ENCODE data around the gene TNIP2. TPM values are rescaled to one million over a fixed set of nuclear protein-coding genes. Genes with fewer than 3 reads are reported as not detected.
"Not testable (repeated sequence)": the region's sequence is repeated elsewhere in the genome, so short reads cannot be mapped to it uniquely, and the experiment has no call there.

The TNIP2 gene
- total and polyA plus RNA-seq, 2 of the 13 experiments (the other 11 are each of a cell fraction or from before 2014, with no cell fraction given) = 25.6 to 38.0 TPM

- TF ChIP-seq, protein P1, sequence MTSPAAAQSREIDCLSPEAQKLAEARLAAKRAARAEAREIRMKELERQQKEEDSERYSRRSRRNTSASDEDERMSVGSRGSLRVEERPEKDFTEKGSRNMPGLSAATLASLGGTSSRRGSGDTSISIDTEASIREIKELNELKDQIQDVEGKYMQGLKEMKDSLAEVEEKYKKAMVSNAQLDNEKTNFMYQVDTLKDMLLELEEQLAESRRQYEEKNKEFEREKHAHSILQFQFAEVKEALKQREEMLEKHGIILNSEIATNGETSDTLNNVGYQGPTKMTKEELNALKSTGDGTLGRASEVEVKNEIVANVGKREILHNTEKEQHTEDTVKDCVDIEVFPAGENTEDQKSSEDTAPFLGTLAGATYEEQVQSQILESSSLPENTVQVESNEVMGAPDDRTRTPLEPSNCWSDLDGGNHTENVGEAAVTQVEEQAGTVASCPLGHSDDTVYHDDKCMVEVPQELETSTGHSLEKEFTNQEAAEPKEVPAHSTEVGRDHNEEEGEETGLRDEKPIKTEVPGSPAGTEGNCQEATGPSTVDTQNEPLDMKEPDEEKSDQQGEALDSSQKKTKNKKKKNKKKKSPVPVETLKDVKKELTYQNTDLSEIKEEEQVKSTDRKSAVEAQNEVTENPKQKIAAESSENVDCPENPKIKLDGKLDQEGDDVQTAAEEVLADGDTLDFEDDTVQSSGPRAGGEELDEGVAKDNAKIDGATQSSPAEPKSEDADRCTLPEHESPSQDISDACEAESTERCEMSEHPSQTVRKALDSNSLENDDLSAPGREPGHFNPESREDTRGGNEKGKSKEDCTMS (CRISPR knock-in tag; conservative IDR thresholded peaks at IDR 0.05) = no peak
- TF ChIP-seq ZNF598 (CRISPR knock-in tag; IDR thresholded peaks at IDR 0.05; ENCODE audit: borderline replicate concordance) (no peak), POLR2AphosphoS5 (IDR thresholded peaks at IDR 0.05; ENCODE audit: low read depth, low read length) (no peak)
These were observed 27.9 kb downstream of the TNIP2 start (continued) for GRCh38 chr4:2728221-2728620.

DNA sequence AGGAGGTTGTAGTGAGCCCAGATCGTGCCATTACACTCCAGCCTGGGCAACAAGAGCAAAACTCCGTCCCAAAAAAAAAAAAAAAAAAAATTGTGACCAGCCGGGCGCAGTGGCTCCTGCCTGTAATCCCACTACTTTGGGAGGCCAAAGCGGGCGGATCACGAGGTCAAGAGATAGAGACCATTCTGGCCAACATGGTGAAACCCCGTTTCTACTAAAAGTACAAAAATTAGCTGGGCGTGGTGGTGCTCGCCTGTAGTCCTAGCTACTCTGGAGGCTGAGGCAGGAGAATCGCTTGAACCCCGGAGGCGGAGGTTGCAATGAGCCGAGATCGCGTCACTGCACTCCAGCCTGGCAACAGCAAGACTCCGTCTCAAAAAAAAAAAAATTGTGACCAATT is 29.3 kb downstream of the TNIP2 start:
- H3K9me3 ChIP-seq (ENCODE audit: low read length); BruUV-seq (replicated peaks); H3K27me3 ChIP-seq (ENCODE audit: control insufficient read depth in 1 of 2, insufficient read depth in 2 of 2, low read length in 2 of 2); H3K27ac ChIP-seq (ENCODE audit: extremely low read length, insufficient read depth, low read length); intact Hi-C loops (cut with micrococcal nuclease; ENCODE audit: unreplicated experiment); H2AFZ ChIP-seq (ENCODE audit: low read length); CTCF ChIA-PET (ENCODE audit: low intra/inter-chr PET ratio, low total read pairs); FAIRE-seq; H3K4me2 ChIP-seq (ENCODE audit: low read depth, low read length); H4K20me1 ChIP-seq (ENCODE audit: insufficient read depth, low read length); ATAC-seq; H3K4me3 ChIP-seq (replicated peaks in 1 of 3; ENCODE audit: insufficient read depth in 1 of 3, low read depth in 2 of 3, low read length in 3 of 3); POLR2A ChIA-PET; H3K79me2 ChIP-seq (ENCODE audit: insufficient read depth, low read length); DNase-seq (ENCODE audit: low spot score); in situ Hi-C loops (cut with HindIII; ENCODE audit: extremely low pct_ligation_motif_present, low pct_unique_long_range_greater_than_20kb); H3K9ac ChIP-seq (ENCODE audit: insufficient read depth, low read depth, low read length); H3K4me1 ChIP-seq (ENCODE audit: insufficient read depth, low read length): not testable (repeated sequence)
- 97% methylated on average over 17 of the region's 17 CpGs for WGBS (ENCODE audit: low lambda C conversion rate)
- H3K36me3 ChIP-seq (replicated peaks in 1 of 2; ENCODE audit: control insufficient read depth in 1 of 2, insufficient read depth in 2 of 2, low read length in 2 of 2) = peaks cover 8 to 21% of the 10 kb centered on the region in 2 experiments; a peak in 4 of 5 replicates

DNA sequence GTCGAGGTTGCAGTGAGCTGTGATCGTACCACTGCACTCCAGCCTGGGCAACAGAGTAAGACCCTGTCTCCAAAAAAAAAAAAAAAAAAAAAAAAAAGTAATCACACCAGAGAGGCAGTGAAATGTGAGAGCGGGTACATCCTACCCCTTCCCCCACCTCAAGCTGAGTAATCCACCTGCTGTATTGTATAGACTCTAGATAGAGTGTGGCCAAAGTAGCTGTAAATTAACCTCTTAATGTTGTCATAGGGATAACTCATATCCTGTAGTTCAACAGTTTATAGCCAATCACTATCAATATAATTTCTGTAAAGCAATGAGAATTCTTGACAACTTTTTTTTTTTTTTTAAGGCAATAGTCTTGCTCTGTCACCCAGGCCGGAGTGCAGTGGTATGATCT is 30.8 kb downstream of the TNIP2 start:
- no peak overlapping the region for H2AFZ ChIP-seq (ENCODE audit: low read length)
- WGBS (ENCODE audit: low lambda C conversion rate) = 92% methylated on average over 4 of the region's 4 CpGs
- H3K27ac ChIP-seq (ENCODE audit: extremely low read length, insufficient read depth, low read length) = no peak overlapping the region
- H3K9ac ChIP-seq (ENCODE audit: insufficient read depth, low read depth, low read length) = no peak overlapping the region
- H3K27me3 ChIP-seq (ENCODE audit: control insufficient read depth in 1 of 2, insufficient read depth in 2 of 2, low read length in 2 of 2) = no peaks in the 10 kb centered on the region
- no peaks in the 10 kb centered on the region for H3K9me3 ChIP-seq (ENCODE audit: low read length)
- DNase-seq (ENCODE audit: low spot score) (no peak), ATAC-seq (no peak), FAIRE-seq (no peak)
- no peaks in the 10 kb centered on the region for H4K20me1 ChIP-seq (ENCODE audit: insufficient read depth, low read length)
- H3K36me3 ChIP-seq (replicated peaks in 1 of 2; ENCODE audit: control insufficient read depth in 1 of 2, insufficient read depth in 2 of 2, low read length in 2 of 2) = peaks cover 8 to 27% of the 10 kb centered on the region in 2 experiments; a peak in 4 of 5 replicates
- CTCF ChIA-PET (ENCODE audit: low intra/inter-chr PET ratio, low total read pairs) = no interaction called here
- H3K79me2 ChIP-seq (ENCODE audit: insufficient read depth, low read length) = no peaks in the 10 kb centered on the region
- in situ Hi-C loops (cut with HindIII; ENCODE audit: extremely low pct_ligation_motif_present, low pct_unique_long_range_greater_than_20kb) (no loop called here), intact Hi-C loops (cut with micrococcal nuclease; ENCODE audit: unreplicated experiment) (no loop called here)
- H3K4me2 ChIP-seq (ENCODE audit: low read depth, low read length) = no peak overlapping the region
- BruUV-seq (replicated peaks) = no TSS peak
- H3K4me1 ChIP-seq (ENCODE audit: insufficient read depth, low read length) = no peaks in the 10 kb centered on the region
- no peak overlapping the region for H3K4me3 ChIP-seq (replicated peaks in 1 of 3; ENCODE audit: insufficient read depth in 1 of 3, low read depth in 2 of 3, low read length in 3 of 3)
- POLR2A ChIA-PET = no interaction called here
- TF ChIP-seq ZNF800 (CRISPR knock-in tag; IDR thresholded peaks at IDR 0.05) (no peak), THYN1 (CRISPR knock-in tag; IDR thresholded peaks at IDR 0.05; ENCODE audit: borderline replicate concordance, low read depth) (no peak), ZNF703 (CRISPR knock-in tag; IDR thresholded peaks at IDR 0.05; ENCODE audit: borderline replicate concordance) (no peak), ELF3 (CRISPR knock-in tag; IDR thresholded peaks at IDR 0.05) (no peak), ZFAT (CRISPR knock-in tag; conservative IDR thresholded peaks at IDR 0.05) (no peak), ZEB1 (IDR thresholded peaks at IDR 0.05; ENCODE audit: insufficient replicate concordance, low read depth) (no peak)
